ENCODE results near the gene HAP1. TPM values are rescaled to one million over a fixed set of nuclear protein-coding genes. Genes with fewer than 3 reads are reported as not detected.
A peak's percentile ranks its signal among the peaks of the same experiment; 100 is the strongest.

The HAP1 gene
- total and polyA plus RNA-seq, 4 donors, result under 0.01 to 0.05 (median 0.03) TPM

GRCh38 chr17:41687828-41688640 is 46.4 kb downstream of the HAP1 start:
- Histone ChIP-seq H3K27ac (ENCODE audit: low read depth in 1 of 2, low read length in 2 of 2) (peak overlapping the region; percentile 95 to 99), H3K4me3 (ENCODE audit: low read depth in 1 of 3, low read length in 3 of 3) (peak overlapping the region; percentile 51 to 67 (median 57)), H3K27me3 (ENCODE audit: control insufficient read depth in 4 of 4, insufficient read depth in 4 of 4, low read length in 3 of 4) (no peaks in the 10 kb centered on the region), H3K9me3 (ENCODE audit: control insufficient read depth in 4 of 4, low read length in 3 of 4) (no peaks in the 10 kb centered on the region), H3K4me1 (ENCODE audit: control insufficient read depth in 4 of 4, insufficient read depth in 4 of 4, low read length in 3 of 4) (peaks cover 0 to 26% (median 17%) of the 10 kb centered on the region in 4 donors), H3K9ac (ENCODE audit: low read depth in 1 of 2, low read length in 2 of 2) (peak overlapping the region; percentile 70 to 89), H3K36me3 (ENCODE audit: control insufficient read depth in 4 of 4, insufficient read depth in 3 of 4, low read depth in 1 of 4, low read length in 3 of 4) (peaks cover 8 to 35% (median 33%) of the 10 kb centered on the region in 4 donors)
- peak; percentile 49 for DNase-seq (ENCODE audit: low spot score)
- 3% methylated on average over 23 of the region's 23 CpGs for WGBS
- no peak for TF ChIP-seq REST (IDR thresholded peaks at IDR 0.05)
- no peak for TF ChIP-seq JUND (IDR thresholded peaks at IDR 0.05)
- TF ChIP-seq RAD21 (IDR thresholded peaks at IDR 0.05), result no peak
- TF ChIP-seq SP1 (IDR thresholded peaks at IDR 0.05), result no peak
- TF ChIP-seq RXRA (IDR thresholded peaks at IDR 0.05), result no peak
- peak; percentile 31 for TF ChIP-seq ZBTB33 (IDR thresholded peaks at IDR 0.05)
- no peak for TF ChIP-seq YY1 (IDR thresholded peaks at IDR 0.05)
- peak in 1 of 2 donors; percentile 61 for TF ChIP-seq EGR1 (IDR thresholded peaks at IDR 0.05; ENCODE audit: low read depth in 2 of 2)
- peak in 1 of 2 donors; percentile 15 for TF ChIP-seq HNF4A (conservative IDR thresholded peaks at IDR 0.05)
- no peak for TF ChIP-seq ATF3 (IDR thresholded peaks at IDR 0.05)
- no peak for TF ChIP-seq HNF4G (IDR thresholded peaks at IDR 0.05)
- TF ChIP-seq FOXA1 (IDR thresholded peaks at IDR 0.05), result no peak

GRCh38 chr17:41686281-41686680 is 48.2 kb downstream of the HAP1 start:
- WGBS, result 90% methylated on average over 4 of the region's 4 CpGs
- H3K36me3 ChIP-seq (ENCODE audit: control insufficient read depth in 4 of 4, insufficient read depth in 3 of 4, low read depth in 1 of 4, low read length in 3 of 4), result peaks cover 0 to 18% (median 16%) of the 10 kb centered on the region in 4 donors
- H3K27ac ChIP-seq (ENCODE audit: low read depth in 1 of 2, low read length in 2 of 2), result no peak overlapping the region
- DNase-seq (ENCODE audit: low spot score), result no peak
- no peak overlapping the region for H3K9ac ChIP-seq (ENCODE audit: low read depth in 1 of 2, low read length in 2 of 2)
- H3K4me3 ChIP-seq (ENCODE audit: low read depth in 1 of 3, low read length in 3 of 3), result no peak overlapping the region
- H3K4me1 ChIP-seq (ENCODE audit: control insufficient read depth in 4 of 4, insufficient read depth in 4 of 4, low read length in 3 of 4), result peaks cover 0 to 23% (median 16%) of the 10 kb centered on the region in 4 donors
- no peaks in the 10 kb centered on the region for H3K9me3 ChIP-seq (ENCODE audit: control insufficient read depth in 4 of 4, low read length in 3 of 4)
- no peaks in the 10 kb centered on the region for H3K27me3 ChIP-seq (ENCODE audit: control insufficient read depth in 4 of 4, insufficient read depth in 4 of 4, low read length in 3 of 4)
- TF ChIP-seq FOXA1 (IDR thresholded peaks at IDR 0.05), result no peak
- TF ChIP-seq SP1 (IDR thresholded peaks at IDR 0.05), result no peak
- no peak for TF ChIP-seq EGR1 (IDR thresholded peaks at IDR 0.05; ENCODE audit: low read depth in 2 of 2)
- no peak for TF ChIP-seq REST (IDR thresholded peaks at IDR 0.05)
- no peak for TF ChIP-seq YY1 (IDR thresholded peaks at IDR 0.05)
- TF ChIP-seq FOXA2 (IDR thresholded peaks at IDR 0.05), result no peak
- TF ChIP-seq NR2F2 (IDR thresholded peaks at IDR 0.05), result no peak
- no peak for TF ChIP-seq GABPA (IDR thresholded peaks at IDR 0.05 in 1 of 2, conservative IDR thresholded peaks at IDR 0.05 in 1 of 2)
- no peak for TF ChIP-seq ATF3 (IDR thresholded peaks at IDR 0.05)
- no peak for TF ChIP-seq TAF1 (conservative IDR thresholded peaks at IDR 0.05)
- no peak for TF ChIP-seq JUND (IDR thresholded peaks at IDR 0.05)
- no peak for TF ChIP-seq RXRA (IDR thresholded peaks at IDR 0.05)
- no peak for TF ChIP-seq CTCF (IDR thresholded peaks at IDR 0.05; ENCODE audit: low read depth, low read length, missing input control)
- TF ChIP-seq RAD21 (IDR thresholded peaks at IDR 0.05), result no peak

Measured in liver (tissue), 9 donors.